ENCODE data around the gene AHCY. TPM values are rescaled to one million over a fixed set of nuclear protein-coding genes. Genes with fewer than 3 reads are reported as not detected.
A peak's percentile ranks its signal among the peaks of the same experiment; 100 is the strongest.

Gene AHCY
- total and polyA plus RNA-seq, 4 experiments from 2014 or later: 21.2 to 30.6 (median 23.6) TPM

DNA sequence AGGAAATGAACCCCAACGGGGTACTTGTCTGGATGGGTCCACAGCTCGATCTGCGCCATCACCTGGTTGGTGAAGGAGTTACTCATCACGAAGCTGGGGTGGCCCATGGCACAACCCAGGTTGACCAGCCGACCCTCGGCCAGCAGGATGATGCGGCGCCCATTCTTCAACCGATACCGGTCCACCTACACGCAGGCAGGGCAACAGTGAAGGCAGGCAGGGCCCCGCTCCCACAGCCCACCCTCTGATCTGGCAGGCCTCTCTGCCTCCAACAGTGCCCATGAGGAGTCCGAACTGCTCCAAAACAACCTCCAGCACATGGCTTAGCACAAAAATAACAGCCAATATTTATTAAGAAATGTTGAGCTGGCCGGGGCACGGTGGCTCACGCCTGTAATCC lies 17.7 kb downstream of the AHCY start:
- H3K36me3 Mint-ChIP-seq: peaks cover 25 to 38% of the 10 kb centered on the region in 2 donors
- POLR2A ChIA-PET (ENCODE audit: partially characterized antibody): no interaction called here
- intact Hi-C loops (cut with micrococcal nuclease): no loop called here
- no peak overlapping the region for H3K4me3 Mint-ChIP-seq
- no peaks in the 10 kb centered on the region for H3K9me3 Mint-ChIP-seq
- H3K27ac ChIP-seq (ENCODE audit: low read depth, low read length): no peak overlapping the region
- no peaks in the 10 kb centered on the region for H3K27me3 Mint-ChIP-seq
- CTCF ChIA-PET (ENCODE audit: partially characterized antibody): no interaction called here
- H3K27ac Mint-ChIP-seq: no peak overlapping the region
- no peaks in the 10 kb centered on the region for H3K4me1 Mint-ChIP-seq
- no peak for DNase-seq
- no peaks in the 10 kb centered on the region for H3K9me3 ChIP-seq (ENCODE audit: control insufficient read depth in 1 of 2, low read length in 2 of 2)
- H3K27me3 ChIP-seq (ENCODE audit: insufficient read depth, low read length): no peaks in the 10 kb centered on the region
- no peak overlapping the region for H3K4me3 ChIP-seq (ENCODE audit: low read length in 2 of 2)
- H3K36me3 ChIP-seq (ENCODE audit: insufficient read depth, low read length): peaks cover 13% of the 10 kb centered on the region
- no peaks in the 10 kb centered on the region for H3K4me1 ChIP-seq (ENCODE audit: insufficient read depth, low read length)

- H3K36me3 Mint-ChIP-seq: peaks cover 22 to 35% of the 10 kb centered on the region in 2 donors
- DNase-seq: no peak
Observed at GRCh38 chr20:34283844-34284243, 19.3 kb downstream of the AHCY start.

GRCh38 chr20:34282041-34282440 lies 21.1 kb downstream of the AHCY start:
- intact Hi-C loops (cut with micrococcal nuclease): no loop called here
- peak overlapping the region in 1 of 7 donors; percentile 16 for H3K27ac Mint-ChIP-seq
- H3K9me3 Mint-ChIP-seq: no peaks in the 10 kb centered on the region
- no peaks in the 10 kb centered on the region for H3K4me1 Mint-ChIP-seq
- Histone ChIP-seq H3K9me3 (ENCODE audit: control insufficient read depth in 1 of 2, low read length in 2 of 2) (no peaks in the 10 kb centered on the region), H3K27ac (ENCODE audit: low read depth, low read length) (no peak overlapping the region), H3K4me3 (ENCODE audit: low read length in 2 of 2) (no peak overlapping the region), H3K36me3 (ENCODE audit: insufficient read depth, low read length) (peaks cover 11% of the 10 kb centered on the region), H3K27me3 (ENCODE audit: insufficient read depth, low read length) (no peaks in the 10 kb centered on the region), H3K4me1 (ENCODE audit: insufficient read depth, low read length) (no peaks in the 10 kb centered on the region)
- peaks cover 28 to 36% of the 10 kb centered on the region in 2 donors for H3K36me3 Mint-ChIP-seq
- H3K4me3 Mint-ChIP-seq: no peak overlapping the region
- ChIA-PET POLR2A (ENCODE audit: partially characterized antibody) (no interaction called here), CTCF (ENCODE audit: partially characterized antibody) (interaction anchor here (1.5 kb wide), 1 partner anchor 31 kb away, joined by 3 read pairs; no protein-coding TSS in a partner anchor)
- H3K27me3 Mint-ChIP-seq: no peaks in the 10 kb centered on the region
- DNase-seq: no peak

More at GRCh38 chr20:34283844-34284243, 19.3 kb downstream of the AHCY start:
- Histone ChIP-seq H3K9me3 (ENCODE audit: control insufficient read depth in 1 of 2, low read length in 2 of 2) (no peaks in the 10 kb centered on the region), H3K4me1 (ENCODE audit: insufficient read depth, low read length) (no peaks in the 10 kb centered on the region), H3K27me3 (ENCODE audit: insufficient read depth, low read length) (no peaks in the 10 kb centered on the region), H3K27ac (ENCODE audit: low read depth, low read length) (no peak overlapping the region), H3K36me3 (ENCODE audit: insufficient read depth, low read length) (peaks cover 11% of the 10 kb centered on the region), H3K4me3 (ENCODE audit: low read length in 2 of 2) (no peak overlapping the region)
- intact Hi-C loops (cut with micrococcal nuclease): no loop called here
- ChIA-PET POLR2A (ENCODE audit: partially characterized antibody) (no interaction called here), CTCF (ENCODE audit: partially characterized antibody) (interaction anchor here (0.6 kb wide), 1 partner anchor 503 kb away, joined by 4 read pairs; no protein-coding TSS in a partner anchor)
- no peak overlapping the region for H3K27ac Mint-ChIP-seq
- no peaks in the 10 kb centered on the region for H3K27me3 Mint-ChIP-seq
- no peaks in the 10 kb centered on the region for H3K4me1 Mint-ChIP-seq
- H3K9me3 Mint-ChIP-seq: no peaks in the 10 kb centered on the region
- no peak overlapping the region for H3K4me3 Mint-ChIP-seq

- intact Hi-C loops (cut with micrococcal nuclease): no loop called here
- Histone ChIP-seq H3K9me3 (ENCODE audit: control insufficient read depth in 1 of 2, low read length in 2 of 2) (no peaks in the 10 kb centered on the region), H3K36me3 (ENCODE audit: insufficient read depth, low read length) (peaks cover 11% of the 10 kb centered on the region), H3K27ac (ENCODE audit: low read depth, low read length) (no peak overlapping the region), H3K27me3 (ENCODE audit: insufficient read depth, low read length) (no peaks in the 10 kb centered on the region), H3K4me3 (ENCODE audit: low read length in 2 of 2) (no peak overlapping the region), H3K4me1 (ENCODE audit: insufficient read depth, low read length) (no peaks in the 10 kb centered on the region)
- Mint-ChIP-seq H3K4me1 (no peaks in the 10 kb centered on the region), H3K27me3 (no peaks in the 10 kb centered on the region), H3K4me3 (no peak overlapping the region), H3K36me3 (peaks cover 25 to 34% of the 10 kb centered on the region in 2 donors), H3K27ac (peak overlapping the region in 1 of 7 donors; percentile 22), H3K9me3 (no peaks in the 10 kb centered on the region)
- ChIA-PET CTCF (ENCODE audit: partially characterized antibody) (interaction anchor here (1.5 kb wide), 1 partner anchor 32 kb away, joined by 3 read pairs; no protein-coding TSS in a partner anchor), POLR2A (ENCODE audit: partially characterized antibody) (no interaction called here)
- DNase-seq: no peak
Observed at GRCh38 chr20:34281177-34281576, 22.0 kb downstream of the AHCY start.

DNA sequence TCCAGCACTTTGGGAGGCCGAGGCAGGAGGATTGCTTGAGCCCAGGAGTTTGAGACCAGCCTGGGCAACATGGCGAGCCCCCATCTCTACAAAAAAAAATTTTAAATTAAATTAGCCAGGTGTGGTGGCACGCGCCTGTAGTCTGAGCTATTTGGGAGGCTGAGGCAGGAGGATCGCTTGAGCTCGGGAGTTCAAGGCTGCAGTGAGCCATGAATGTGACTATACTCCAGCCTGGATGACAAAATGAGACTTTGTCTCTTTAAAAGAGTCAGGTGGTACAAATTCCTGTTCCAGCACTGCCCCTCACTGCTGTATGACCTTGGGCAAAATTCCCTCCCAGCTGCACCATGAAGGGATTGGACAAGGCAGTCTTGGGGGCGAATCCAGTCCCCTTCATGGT lies 28.5 kb downstream of the AHCY start:
- intact Hi-C loops (cut with micrococcal nuclease): no loop called here
- H3K4me1 Mint-ChIP-seq: no peaks in the 10 kb centered on the region
- H3K36me3 Mint-ChIP-seq: peaks cover 16% of the 10 kb centered on the region in 2 donors
- no peaks in the 10 kb centered on the region for H3K36me3 ChIP-seq (ENCODE audit: insufficient read depth, low read length)
- no peak overlapping the region for H3K4me3 Mint-ChIP-seq
- no peak overlapping the region for H3K27ac Mint-ChIP-seq
- H3K4me3 ChIP-seq (ENCODE audit: low read length in 2 of 2): no peak overlapping the region
- CTCF ChIA-PET (ENCODE audit: partially characterized antibody): interaction anchor here (0.7 kb wide), 1 partner anchor 34 kb away, joined by 3 read pairs; no protein-coding TSS in a partner anchor
- no peaks in the 10 kb centered on the region for H3K27me3 ChIP-seq (ENCODE audit: insufficient read depth, low read length)
- H3K27ac ChIP-seq (ENCODE audit: low read depth, low read length): no peak overlapping the region
- H3K4me1 ChIP-seq (ENCODE audit: insufficient read depth, low read length): no peaks in the 10 kb centered on the region
- H3K9me3 ChIP-seq (ENCODE audit: control insufficient read depth in 1 of 2, low read length in 2 of 2): no peaks in the 10 kb centered on the region
- no peaks in the 10 kb centered on the region for H3K27me3 Mint-ChIP-seq
- DNase-seq: no peak
- H3K9me3 Mint-ChIP-seq: no peaks in the 10 kb centered on the region
- POLR2A ChIA-PET (ENCODE audit: partially characterized antibody): no interaction called here

DNA sequence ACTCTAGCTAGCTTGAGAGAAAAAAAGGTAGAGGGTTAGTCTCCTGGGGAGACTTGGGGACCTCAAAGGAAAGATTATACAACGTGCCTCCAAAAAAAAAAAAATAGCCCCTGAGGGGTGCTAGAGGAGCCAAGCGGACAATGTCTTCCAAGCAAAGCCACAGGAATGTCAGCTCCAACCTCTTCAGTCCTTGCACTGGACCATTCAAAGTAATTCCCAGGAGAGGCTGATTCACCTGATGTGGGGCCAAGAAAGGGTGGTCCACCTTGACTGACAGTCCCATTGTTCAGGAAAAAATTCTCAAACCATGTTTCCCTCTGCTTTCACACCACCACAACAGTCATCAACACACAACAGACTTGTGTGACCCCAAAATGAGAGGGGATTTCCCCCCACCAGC lies 31.2 kb downstream of the AHCY start:
- Mint-ChIP-seq H3K36me3 (peaks cover 4 to 7% of the 10 kb centered on the region in 2 donors), H3K27ac (no peak overlapping the region), H3K4me1 (peaks cover 0 to 5% (median 2%) of the 10 kb centered on the region in 4 donors), H3K4me3 (no peak overlapping the region), H3K27me3 (peaks cover 2 to 4% of the 10 kb centered on the region in 2 donors), H3K9me3 (no peaks in the 10 kb centered on the region)
- Histone ChIP-seq H3K27ac (ENCODE audit: low read depth, low read length) (no peak overlapping the region), H3K9me3 (ENCODE audit: control insufficient read depth in 1 of 2, low read length in 2 of 2) (no peaks in the 10 kb centered on the region), H3K36me3 (ENCODE audit: insufficient read depth, low read length) (no peaks in the 10 kb centered on the region), H3K4me3 (ENCODE audit: low read length in 2 of 2) (no peak overlapping the region), H3K4me1 (ENCODE audit: insufficient read depth, low read length) (peaks cover 8% of the 10 kb centered on the region), H3K27me3 (ENCODE audit: insufficient read depth, low read length) (no peaks in the 10 kb centered on the region)
- ChIA-PET POLR2A (ENCODE audit: partially characterized antibody) (no interaction called here), CTCF (ENCODE audit: partially characterized antibody) (no interaction called here)
- intact Hi-C loops (cut with micrococcal nuclease): no loop called here
- no peak for DNase-seq

GRCh38 chr20:34269996-34270627 lies 33.0 kb downstream of the AHCY start:
- Mint-ChIP-seq H3K4me1 (peaks cover 0 to 5% (median 2%) of the 10 kb centered on the region in 4 donors), H3K4me3 (no peak overlapping the region), H3K36me3 (peaks cover 0 to 7% of the 10 kb centered on the region in 2 donors), H3K9me3 (no peaks in the 10 kb centered on the region), H3K27me3 (peaks cover 2 to 4% of the 10 kb centered on the region in 2 donors), H3K27ac (no peak overlapping the region)
- Histone ChIP-seq H3K27me3 (ENCODE audit: insufficient read depth, low read length) (no peaks in the 10 kb centered on the region), H3K4me3 (ENCODE audit: low read length in 2 of 2) (no peak overlapping the region), H3K9me3 (ENCODE audit: control insufficient read depth in 1 of 2, low read length in 2 of 2) (no peaks in the 10 kb centered on the region), H3K4me1 (ENCODE audit: insufficient read depth, low read length) (peaks cover 8% of the 10 kb centered on the region), H3K27ac (ENCODE audit: low read depth, low read length) (no peak overlapping the region), H3K36me3 (ENCODE audit: insufficient read depth, low read length) (no peaks in the 10 kb centered on the region)
- DNase-seq: no peak
- POLR2A ChIA-PET (ENCODE audit: partially characterized antibody): no interaction called here
- CTCF ChIA-PET (ENCODE audit: partially characterized antibody): interaction anchor here (1.0 kb wide), 1 partner anchor 22 kb away, joined by 4 read pairs; no protein-coding TSS in a partner anchor
- intact Hi-C loops (cut with micrococcal nuclease): no loop called here

Measured in CD4-positive, alpha-beta memory T cell (primary cell).